K562 (cell line): ENCODE measurements around the gene WT1. TPM values are rescaled to one million over a fixed set of nuclear protein-coding genes. Genes with fewer than 3 reads are reported as not detected.

Source experiments
- ARID2 ChIP-seq: fragments of 450-650 bp; IDR thresholded peaks from 2 replicates; pipeline ENCODE4 v1.6.1; 2017; ENCODE audit warnings: antibody characterized with exemption, mild to moderate bottlenecking
- BACH1 ChIP-seq: fragments of 200-800 bp; sonication (Bioruptor generic); IDR thresholded peaks from 2 replicates; pipeline ENCODE4 v1.6.1; 2016; ENCODE audit warnings: missing genetic modification characterization, missing compliant biosample characterization
- CHD1 ChIP-seq: fragments of 200-600 bp; sonication (generic); IDR thresholded peaks from one replicate; pipeline ENCODE4 v1.6.1; 2012; ENCODE audit warnings: mild to moderate bottlenecking, moderate library complexity, low read length, inconsistent platforms
- ETS2 ChIP-seq: IDR thresholded peaks from 2 replicates; pipeline ENCODE4 v1.6.1; 2016; ENCODE audit warnings: borderline replicate concordance, missing genetic modification characterization, mild to moderate bottlenecking, moderate library complexity, missing compliant biosample characterization; ENCODE audit not compliant: poor library complexity, severe bottlenecking
- FOSL1 ChIP-seq: fragments of 200-800 bp; sonication (Bioruptor generic); conservative IDR thresholded peaks from 2 replicates; pipeline ENCODE4 v1.6.1; 2016; ENCODE audit warnings: missing genetic modification characterization, missing compliant biosample characterization
- HMG20A ChIP-seq: fragments of 450-650 bp; formaldehyde crosslinking; conservative IDR thresholded peaks from 2 replicates; pipeline ENCODE4 v1.4.0; 2020; ENCODE audit warnings: mild to moderate bottlenecking, mixed read lengths
- KAT7 ChIP-seq: sonication (generic); formaldehyde crosslinking; IDR thresholded peaks from 2 replicates; pipeline ENCODE4 v1.8.0; 2022; ENCODE audit warnings: missing genetic modification reagents, mild to moderate bottlenecking, borderline replicate concordance
- KLF13 ChIP-seq: fragments of 450-650 bp; IDR thresholded peaks from 2 replicates; pipeline ENCODE4 v1.6.1; 2016; ENCODE audit warnings: missing genetic modification characterization, low read depth, mild to moderate bottlenecking, missing compliant biosample characterization, moderate library complexity, borderline replicate concordance
- MAFK ChIP-seq: IDR thresholded peaks from 2 replicates; pipeline ENCODE4 v1.6.1; 2011; ENCODE audit warnings: low read length, improper control_type of control experiment
- MXI1 ChIP-seq: IDR thresholded peaks from 2 replicates; pipeline ENCODE4 v1.6.1; 2011; ENCODE audit warnings: low read depth, mild to moderate bottlenecking, improper control_type of control experiment, low read length
- NFIX ChIP-seq: fragments of 250-450 bp; sonication (Bioruptor Pico); IDR thresholded peaks from 2 replicates; pipeline ENCODE4 v1.4.0; 2020; ENCODE audit warnings: low read depth, mild to moderate bottlenecking, moderate library complexity
- NR2C2 ChIP-seq, 2 experiments: fragments of 200-800 bp in 1 of 2; sonication (Bioruptor generic) in 1 of 2; sonication (generic) in 1 of 2; formaldehyde crosslinking in 1 of 2; IDR thresholded peaks; 2 replicates each; pipeline versions ENCODE4 v1.6.1 to v1.8.0; 2016 to 2022; ENCODE audit warnings: mild to moderate bottlenecking in 1 of 2, missing compliant biosample characterization in 1 of 2, missing genetic modification characterization in 1 of 2, missing genetic modification reagents in 1 of 2
- PHF21A ChIP-seq: fragments of 450-650 bp; IDR thresholded peaks from 2 replicates; pipeline ENCODE4 v1.6.1; 2017; ENCODE audit warnings: low read depth, borderline replicate concordance
- PTTG1 ChIP-seq: fragments of 450-650 bp; IDR thresholded peaks from 2 replicates; pipeline ENCODE4 v1.6.1; 2016; ENCODE audit warnings: low read depth, mild to moderate bottlenecking, missing genetic modification characterization, missing compliant biosample characterization
- SREBF2 ChIP-seq: sonication (generic); formaldehyde crosslinking; IDR thresholded peaks from 2 replicates; pipeline ENCODE4 v1.4.0; 2020; ENCODE audit warnings: mild to moderate bottlenecking, missing genetic modification reagents
- TFAM ChIP-seq: fragments of 250-450 bp; sonication (Bioruptor Pico); conservative IDR thresholded peaks from 2 replicates; pipeline ENCODE4 v1.5.0; 2021; ENCODE audit warnings: mild to moderate bottlenecking, moderate library complexity
- ZNF589 ChIP-seq: fragments of 200-800 bp; sonication (Bioruptor generic); IDR thresholded peaks from 2 replicates; pipeline ENCODE4 v1.6.1; 2016; ENCODE audit warnings: low read depth, missing genetic modification characterization, missing compliant biosample characterization
- ZNF707 ChIP-seq: fragments of 250-450 bp; sonication (Bioruptor Pico); conservative IDR thresholded peaks from 2 replicates; pipeline ENCODE4 v1.8.0; 2022; ENCODE audit warnings: inconsistent platforms, mild to moderate bottlenecking, moderate library complexity
- ZNF717 ChIP-seq: fragments of 250-450 bp; sonication (Bioruptor Pico); IDR thresholded peaks from 2 replicates; pipeline ENCODE4 v1.5.0; 2021
- polyA plus RNA-seq, 8 experiments: library from polyadenylated mRNA; depleted of rRNA in 4 of 8; stranded (reverse) in 5 of 8; unstranded in 3 of 8; fragments of >200 nt; fragmentation: Nextera tagmentation in 2 of 8; fragmentation: Illumina TruSeq in 1 of 8; extraction: Ambion mirVana in 2 of 8; extraction: Trizol in 1 of 8; gene quantifications; 2 replicates each; pipeline versions ENCODE4 v1.2.1 to v1.2.3, GENCODE V29; 2011 to 2014; ENCODE audit warnings: inconsistent platforms in 1 of 8, missing spikeins in 1 of 8
- total RNA-seq, 7 experiments: library from RNA; depleted of rRNA in 6 of 7; stranded (reverse); fragments of >200 nt in 6 of 7; fragmentation: Illumina TruSeq in 2 of 7; extraction: Trizol in 2 of 7; gene quantifications; 2 replicates each; pipeline versions ENCODE4 v1.2.1 to v1.2.3, GENCODE V29; 2011 to 2021; ENCODE audit warnings: low replicate concordance in 1 of 7
- TF ChIP-seq, protein P1 (sequence below): fragments of 250-450 bp; sonication (Bioruptor Pico); IDR thresholded peaks from 2 replicates; pipeline ENCODE4 v1.8.0; 2021; ENCODE audit warnings: borderline replicate concordance, mild to moderate bottlenecking, moderate library complexity; ENCODE audit not compliant: poor library complexity, severe bottlenecking
- TF ChIP-seq, protein P2 (sequence below): sonication (generic); formaldehyde crosslinking; IDR thresholded peaks from 2 replicates; pipeline ENCODE4 v1.8.0; 2022; ENCODE audit warnings: mild to moderate bottlenecking, missing genetic modification reagents
- TF ChIP-seq, protein P3 (sequence below): sonication (generic); formaldehyde crosslinking; IDR thresholded peaks from 2 replicates; pipeline ENCODE4 v1.8.0; 2022; ENCODE audit warnings: mild to moderate bottlenecking, missing genetic modification reagents
- TF ChIP-seq, protein P4 (sequence below): fragments of 250-450 bp; sonication (Bioruptor Pico); IDR thresholded peaks from 2 replicates; pipeline ENCODE4 v1.5.0; 2020; ENCODE audit warnings: mild to moderate bottlenecking, borderline replicate concordance

WT1 gene
- total and polyA plus RNA-seq, 9 of the 15 experiments (the other 6 are each of a cell fraction or from before 2014, with no cell fraction given): 7.1 to 33.8 (median 19.4) TPM

DNA sequence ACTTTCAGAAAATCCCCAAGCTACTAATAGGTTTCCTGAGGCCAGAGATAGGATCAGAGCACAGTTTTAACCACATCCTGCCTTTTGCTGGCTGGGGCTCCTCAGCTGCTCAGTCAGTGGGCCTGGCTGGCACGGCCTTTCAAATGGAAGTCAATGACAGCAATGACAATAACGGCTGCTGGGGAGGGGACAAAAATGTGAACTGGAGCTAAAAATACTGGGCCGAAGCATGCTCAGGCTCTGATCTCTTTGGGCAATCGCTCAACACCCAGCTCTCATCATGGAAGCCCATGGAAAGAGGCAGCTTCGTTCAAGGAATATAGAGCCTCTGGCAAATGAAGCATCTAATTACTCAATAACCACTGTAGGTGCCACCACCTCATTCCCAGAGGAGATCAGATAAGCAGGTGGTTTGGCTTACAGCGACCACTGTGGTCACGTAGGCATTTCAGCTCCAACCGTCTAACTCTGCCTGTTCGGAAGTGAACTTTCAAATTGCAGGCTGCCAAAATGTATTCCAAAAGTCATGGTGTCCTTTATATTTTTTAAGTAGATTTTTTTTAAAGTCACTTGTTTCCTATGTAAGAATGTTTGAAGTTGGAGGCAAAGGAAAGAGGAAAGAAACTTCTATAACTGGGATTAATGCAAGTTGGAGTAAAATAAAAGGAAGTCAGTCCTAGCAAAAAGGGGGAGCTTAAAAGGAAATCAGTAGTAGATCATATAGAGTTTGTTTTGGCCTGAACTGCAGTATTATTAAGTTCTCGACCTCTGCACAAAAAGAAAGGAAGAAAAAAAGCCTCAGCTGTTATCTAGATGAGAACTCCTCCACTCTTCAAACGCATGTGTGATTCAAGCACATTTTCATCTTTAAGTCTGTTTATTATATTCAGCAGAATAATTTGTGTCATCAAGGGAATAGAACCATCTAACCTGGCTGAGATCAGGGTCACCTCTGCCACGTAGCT is 14.1 kb downstream of the WT1 start (continued):
- TF ChIP-seq, protein P1, sequence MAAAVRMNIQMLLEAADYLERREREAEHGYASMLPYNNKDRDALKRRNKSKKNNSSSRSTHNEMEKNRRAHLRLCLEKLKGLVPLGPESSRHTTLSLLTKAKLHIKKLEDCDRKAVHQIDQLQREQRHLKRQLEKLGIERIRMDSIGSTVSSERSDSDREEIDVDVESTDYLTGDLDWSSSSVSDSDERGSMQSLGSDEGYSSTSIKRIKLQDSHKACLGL (CRISPR knock-in tag): no peak
- TF ChIP-seq MAFK (no peak), BACH1 (tag) (no peak), NR2C2 (CRISPR knock-in tag; IDR thresholded peaks at IDR 0.05) (no peak), NR2C2 (tag; IDR thresholded peaks at IDR 0.05) (peak; percentile 56), ZNF707 (CRISPR knock-in tag) (no peak), NFIX (no peak), ZNF589 (CRISPR knock-in tag) (peak; percentile 90), FOSL1 (peak; percentile 36; the same call in 1 of the 2 replicates), HMG20A (CRISPR knock-in tag) (0 out of 2 replicates have a peak, but pooled peaks have one; percentile 16), KAT7 (CRISPR knock-in tag) (no peak), TFAM (CRISPR knock-in tag) (no peak), ETS2 (no peak), SREBF2 (CRISPR knock-in tag) (no peak), KLF13 (tag) (0 out of 2 replicates have a peak, but pooled peaks have one; percentile 21), PHF21A (no peak), ZNF717 (CRISPR knock-in tag) (no peak), PTTG1 (no peak), MXI1 (no peak), CHD1 (no peak), ARID2 (no peak)
- TF ChIP-seq, protein P2, sequence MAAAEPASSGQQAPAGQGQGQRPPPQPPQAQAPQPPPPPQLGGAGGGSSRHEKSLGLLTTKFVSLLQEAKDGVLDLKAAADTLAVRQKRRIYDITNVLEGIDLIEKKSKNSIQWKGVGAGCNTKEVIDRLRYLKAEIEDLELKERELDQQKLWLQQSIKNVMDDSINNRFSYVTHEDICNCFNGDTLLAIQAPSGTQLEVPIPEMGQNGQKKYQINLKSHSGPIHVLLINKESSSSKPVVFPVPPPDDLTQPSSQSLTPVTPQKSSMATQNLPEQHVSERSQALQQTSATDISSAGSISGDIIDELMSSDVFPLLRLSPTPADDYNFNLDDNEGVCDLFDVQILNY (CRISPR knock-in tag): no peak; the same call in 1 of the 2 replicates
- TF ChIP-seq, protein P3, sequence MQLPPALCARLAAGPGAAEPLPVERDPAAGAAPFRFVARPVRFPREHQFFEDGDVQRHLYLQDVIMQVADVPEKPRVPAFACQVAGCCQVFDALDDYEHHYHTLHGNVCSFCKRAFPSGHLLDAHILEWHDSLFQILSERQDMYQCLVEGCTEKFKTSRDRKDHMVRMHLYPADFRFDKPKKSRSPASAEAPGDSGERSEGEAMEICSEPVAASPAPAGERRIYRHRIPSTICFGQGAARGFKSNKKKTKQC: no peak
- TF ChIP-seq, protein P4, sequence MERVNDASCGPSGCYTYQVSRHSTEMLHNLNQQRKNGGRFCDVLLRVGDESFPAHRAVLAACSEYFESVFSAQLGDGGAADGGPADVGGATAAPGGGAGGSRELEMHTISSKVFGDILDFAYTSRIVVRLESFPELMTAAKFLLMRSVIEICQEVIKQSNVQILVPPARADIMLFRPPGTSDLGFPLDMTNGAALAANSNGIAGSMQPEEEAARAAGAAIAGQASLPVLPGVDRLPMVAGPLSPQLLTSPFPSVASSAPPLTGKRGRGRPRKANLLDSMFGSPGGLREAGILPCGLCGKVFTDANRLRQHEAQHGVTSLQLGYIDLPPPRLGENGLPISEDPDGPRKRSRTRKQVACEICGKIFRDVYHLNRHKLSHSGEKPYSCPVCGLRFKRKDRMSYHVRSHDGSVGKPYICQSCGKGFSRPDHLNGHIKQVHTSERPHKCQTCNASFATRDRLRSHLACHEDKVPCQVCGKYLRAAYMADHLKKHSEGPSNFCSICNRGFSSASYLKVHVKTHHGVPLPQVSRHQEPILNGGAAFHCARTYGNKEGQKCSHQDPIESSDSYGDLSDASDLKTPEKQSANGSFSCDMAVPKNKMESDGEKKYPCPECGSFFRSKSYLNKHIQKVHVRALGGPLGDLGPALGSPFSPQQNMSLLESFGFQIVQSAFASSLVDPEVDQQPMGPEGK (CRISPR knock-in tag): no peak
